ENCODE measurements around the gene NUP210.
"Not testable (repeated sequence)": the region's sequence is repeated elsewhere in the genome, so short reads cannot be mapped to it uniquely, and the experiment has no call there.

NUP210 gene

DNA sequence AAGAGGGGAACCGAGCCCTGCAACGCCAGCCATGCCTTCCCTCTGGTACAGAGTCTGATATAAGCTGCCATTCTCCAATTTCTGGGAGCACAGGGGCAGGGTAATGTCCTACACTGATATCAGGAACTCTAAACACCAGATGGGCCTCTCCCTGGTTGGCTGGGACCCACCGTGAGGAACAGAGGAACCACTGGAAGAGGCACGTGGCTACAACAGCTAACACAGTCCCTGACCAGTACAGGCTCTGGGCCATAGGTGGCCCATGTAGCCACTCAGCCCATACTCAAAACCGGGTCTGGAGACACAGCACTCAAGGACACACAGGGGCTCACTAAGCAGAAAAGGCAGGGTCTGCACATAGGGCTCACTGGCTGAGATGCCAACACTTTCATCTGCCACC is 13.9 kb downstream of the NUP210 start:
- DNase-seq (ENCODE audit: low read depth) = no peak

DNA sequence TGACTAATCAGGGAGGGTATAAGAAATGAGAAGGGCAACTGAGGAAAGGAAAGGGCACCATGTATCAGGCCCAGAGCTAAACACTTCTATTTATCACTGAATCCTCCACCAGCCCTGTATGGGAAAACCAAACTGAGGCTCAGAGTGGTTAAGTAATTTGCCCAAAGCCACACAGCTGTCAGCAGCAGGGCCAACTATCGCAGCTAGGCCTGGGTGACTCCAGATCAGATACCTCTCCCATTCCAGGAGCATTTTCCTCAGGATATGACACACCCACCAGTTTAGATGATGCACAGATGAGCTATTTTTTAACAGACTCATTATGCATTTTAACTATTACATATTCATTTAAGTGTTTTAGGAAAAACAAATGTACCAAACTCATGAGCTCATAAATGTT is 14.5 kb downstream of the NUP210 start:
- no peak for DNase-seq (ENCODE audit: low read depth)

- DNase-seq (ENCODE audit: low read depth) = no peak
Observed at GRCh38 chr3:13404626-13405452, 15.3 kb downstream of the NUP210 start.

GRCh38 chr3:13403847-13404246 is 16.3 kb downstream of the NUP210 start:
- DNase-seq (ENCODE audit: low read depth) = no peak

GRCh38 chr3:13403213-13403819 is 16.8 kb downstream of the NUP210 start:
- DNase-seq (ENCODE audit: low read depth) = no peak

- no peak for DNase-seq (ENCODE audit: low read depth)
Observed at GRCh38 chr3:13401149-13401548, 19.0 kb downstream of the NUP210 start.

GRCh38 chr3:13400114-13400673 is 19.9 kb downstream of the NUP210 start:
- no peak for DNase-seq (ENCODE audit: low read depth)

- no peak for DNase-seq (ENCODE audit: low read depth)
Observed at GRCh38 chr3:13399603-13400002, 20.5 kb downstream of the NUP210 start.

DNA sequence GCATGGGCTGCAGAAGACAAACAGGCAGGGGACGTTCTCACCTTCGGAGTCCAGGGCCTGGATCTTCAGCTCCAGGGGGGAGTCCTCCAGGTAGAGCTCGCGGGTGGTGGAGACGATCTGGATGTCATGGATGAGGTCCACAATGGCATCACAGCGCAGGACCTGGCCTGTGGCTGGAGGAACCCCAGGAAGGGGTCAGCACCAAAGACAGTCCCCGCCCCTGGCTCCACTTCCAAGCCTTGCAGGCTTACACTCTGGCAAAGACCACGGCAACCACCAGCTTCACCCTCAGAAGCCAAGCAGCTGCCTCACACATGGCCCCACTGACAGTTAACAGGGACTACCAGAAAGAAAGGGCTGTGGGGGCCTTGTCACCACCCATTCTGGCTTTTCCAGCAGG is 22.8 kb downstream of the NUP210 start:
- DNase-seq (ENCODE audit: low read depth) = no peak

DNA sequence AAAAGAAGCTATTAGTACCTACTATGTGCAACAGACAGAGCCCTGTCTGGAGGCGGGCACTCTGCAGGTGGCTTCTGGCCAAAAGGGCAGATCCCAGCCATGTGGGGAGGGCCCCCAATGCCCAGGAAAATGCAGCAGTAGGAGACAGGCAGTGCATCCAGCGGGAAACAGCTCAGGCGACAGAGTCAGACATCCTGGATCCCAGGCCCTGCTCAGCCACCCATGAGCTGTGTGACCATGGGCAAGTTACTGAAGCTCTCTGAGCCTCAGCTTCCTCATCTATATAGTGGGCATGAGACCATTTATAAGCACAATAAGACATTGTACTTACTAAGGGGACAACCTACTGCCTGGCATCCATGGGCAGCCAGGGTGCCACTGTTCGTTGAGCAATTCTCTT is 25.8 kb downstream of the NUP210 start:
- no peak for DNase-seq (ENCODE audit: low read depth)

- DNase-seq (ENCODE audit: low read depth) = no peak
Observed at GRCh38 chr3:13393427-13394360, 26.4 kb downstream of the NUP210 start.

DNA sequence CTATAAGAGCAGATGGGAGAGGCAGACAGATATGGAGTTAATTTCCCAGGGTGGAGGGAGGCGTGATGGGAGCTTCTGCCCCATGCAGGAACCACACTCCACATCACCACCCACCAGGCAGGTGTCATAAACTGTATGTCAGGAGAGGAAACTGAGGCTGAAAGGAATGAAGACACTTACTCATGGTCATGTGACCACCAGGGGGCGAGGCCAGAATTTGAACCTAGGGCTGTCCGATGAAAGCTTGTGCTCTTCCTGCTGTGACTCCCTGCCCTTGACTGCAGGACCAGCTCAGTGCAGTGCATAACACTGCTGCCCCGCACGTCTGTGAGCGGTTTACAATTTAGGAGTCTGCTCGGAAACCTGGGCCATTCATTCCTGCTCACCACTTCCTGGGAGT is 28.8 kb downstream of the NUP210 start:
- no peak for DNase-seq (ENCODE audit: low read depth)

- no peak for DNase-seq (ENCODE audit: low read depth)
Observed at GRCh38 chr3:13389378-13389777, 30.7 kb downstream of the NUP210 start.

DNA sequence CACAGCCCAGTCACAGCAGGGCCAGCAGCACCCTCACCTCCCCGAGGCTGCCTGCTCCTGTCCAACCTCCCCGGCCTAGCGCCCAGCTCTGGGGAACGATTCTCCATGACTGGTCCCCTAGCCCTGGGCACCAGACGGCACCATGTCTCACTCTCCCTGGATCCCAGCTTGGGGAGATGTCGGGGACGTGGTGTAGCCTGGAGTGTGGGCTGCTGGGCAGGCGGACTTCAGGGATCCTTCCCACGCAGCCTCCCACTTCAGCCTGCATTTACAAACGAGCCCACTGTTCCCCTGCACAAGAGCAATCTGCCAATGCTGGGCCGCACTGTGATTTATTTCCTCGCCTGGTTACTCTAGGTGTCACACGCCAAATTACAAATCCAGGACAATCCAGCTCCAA is 31.3 kb downstream of the NUP210 start:
- DNase-seq (ENCODE audit: low read depth) = no peak

GRCh38 chr3:13385373-13385965 is 34.7 kb downstream of the NUP210 start:
- DNase-seq (ENCODE audit: low read depth) = no peak

- DNase-seq (ENCODE audit: low read depth) = no peak
Observed at GRCh38 chr3:13380971-13381370, 39.2 kb downstream of the NUP210 start.

GRCh38 chr3:13379201-13379830 is 40.8 kb downstream of the NUP210 start:
- no peak for DNase-seq (ENCODE audit: low read depth)

DNA sequence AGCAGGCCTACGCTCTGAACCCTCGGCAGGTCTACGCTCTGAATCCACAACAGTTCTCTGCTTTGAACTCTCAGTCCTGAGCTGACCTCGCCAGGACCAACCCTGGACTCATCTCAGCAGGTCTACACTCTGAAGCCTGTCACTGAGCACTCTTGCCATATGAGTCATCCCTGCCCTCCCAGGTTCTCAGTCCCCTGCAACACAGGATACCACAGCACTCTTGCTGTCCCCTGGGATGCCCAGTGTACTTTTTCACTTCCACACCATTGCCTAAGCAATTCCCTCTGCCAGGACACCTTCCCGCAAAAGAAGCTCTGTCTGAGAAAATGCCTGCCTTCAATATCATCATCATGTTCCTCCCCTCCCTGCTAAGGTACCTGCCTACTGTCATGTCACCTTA is 42.0 kb downstream of the NUP210 start:
- no peak for DNase-seq (ENCODE audit: low read depth)

DNA sequence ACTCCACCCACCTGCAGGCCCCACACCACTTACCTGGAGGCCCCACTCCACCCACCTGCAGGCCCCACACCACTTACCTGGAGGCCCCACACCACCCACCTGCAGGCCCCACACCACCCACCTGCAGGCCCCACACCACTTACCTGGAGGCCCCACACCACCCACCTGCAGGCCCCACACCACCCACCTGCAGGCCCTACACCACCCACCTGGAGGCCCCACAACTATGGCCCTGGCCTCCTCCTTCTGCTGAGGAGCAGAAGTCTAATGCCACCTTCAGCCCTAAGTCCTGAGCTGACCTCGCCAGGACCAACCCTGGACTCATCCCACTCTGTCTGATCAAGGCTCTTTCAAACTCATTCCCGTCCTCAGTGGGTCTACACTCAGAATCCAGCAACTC is 42.4 kb downstream of the NUP210 start:
- DNase-seq (ENCODE audit: low read depth) = not testable (repeated sequence)

DNA sequence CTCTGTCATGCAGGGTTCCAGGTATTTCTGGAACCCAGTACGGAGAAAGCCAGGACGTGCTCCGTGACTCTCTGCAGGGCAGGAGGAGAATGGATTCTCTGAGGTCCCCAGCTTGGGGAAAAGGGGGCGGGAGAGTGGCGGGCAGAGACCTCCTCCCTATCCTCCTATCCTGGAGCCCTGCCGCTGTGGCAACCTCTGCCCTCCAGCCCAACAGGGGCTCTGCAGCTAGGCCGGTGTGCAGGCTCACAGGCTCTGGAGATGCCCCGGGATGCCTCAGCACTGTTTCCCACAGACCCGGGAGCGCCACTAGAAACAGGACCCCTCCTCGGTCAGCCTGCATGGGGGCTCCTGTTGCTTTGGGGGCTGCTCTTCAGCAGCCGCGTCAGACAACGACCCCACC is 43.1 kb downstream of the NUP210 start:
- DNase-seq (ENCODE audit: low read depth) = no peak

- DNase-seq (ENCODE audit: low read depth) = no peak
Observed at GRCh38 chr3:13376091-13376490, 44.0 kb downstream of the NUP210 start.

- no peak for DNase-seq (ENCODE audit: low read depth)
Observed at GRCh38 chr3:13375464-13375863, 44.7 kb downstream of the NUP210 start.
